HepG2 (cell line): Measurements from ENCODE around the gene DLG4. TPM values are rescaled to one million over a fixed set of nuclear protein-coding genes. Genes with fewer than 3 reads are reported as not detected.

ENCODE experiments used
- CBFB ChIP-seq: sonication (generic); formaldehyde crosslinking; IDR thresholded peaks from 2 replicates; pipeline ENCODE4 v1.4.0; 2020; ENCODE audit warnings: missing genetic modification reagents
- CHD2 ChIP-seq: IDR thresholded peaks from 2 replicates; pipeline ENCODE4 v1.6.1; 2011; ENCODE audit warnings: low read depth, low read length, improper control_type of control experiment
- ETV5 ChIP-seq: IDR thresholded peaks from 2 replicates; pipeline ENCODE4 v1.6.1; 2018; ENCODE audit warnings: missing biosample characterization, missing genetic modification reagents, inconsistent platforms, borderline replicate concordance
- KLF12 ChIP-seq: sonication (generic); formaldehyde crosslinking; IDR thresholded peaks from 2 replicates; pipeline ENCODE4 v1.4.0; 2020; ENCODE audit warnings: missing genetic modification reagents, borderline replicate concordance
- NCOA1 ChIP-seq: sonication (generic); formaldehyde crosslinking; IDR thresholded peaks from 2 replicates; pipeline ENCODE4 v1.9.0; 2021; ENCODE audit warnings: missing genetic modification reagents
- NR2F2 ChIP-seq: IDR thresholded peaks from 2 replicates; pipeline ENCODE4 v1.6.1; 2012; ENCODE audit warnings: low read depth, inconsistent platforms, borderline replicate concordance
- TBP ChIP-seq: sonication (generic); formaldehyde crosslinking; IDR thresholded peaks from 2 replicates; pipeline ENCODE4 v1.5.0; 2020; ENCODE audit warnings: missing genetic modification reagents
- THAP11 ChIP-seq: IDR thresholded peaks from 2 replicates; pipeline ENCODE4 v1.6.1; 2016; ENCODE audit warnings: missing biosample characterization, missing genetic modification reagents
- ZC3H13 ChIP-seq: sonication (generic); formaldehyde crosslinking; IDR thresholded peaks from 2 replicates; pipeline ENCODE4 v1.8.1; 2023; ENCODE audit warnings: mild to moderate bottlenecking, missing genetic modification reagents, moderate library complexity
- ZGPAT ChIP-seq: IDR thresholded peaks from 2 replicates; pipeline ENCODE4 v1.6.1; 2016; ENCODE audit warnings: mild to moderate bottlenecking
- ZNF121 ChIP-seq: sonication (generic); formaldehyde crosslinking; IDR thresholded peaks from 2 replicates; pipeline ENCODE4 v1.5.0; 2020; ENCODE audit warnings: mild to moderate bottlenecking, missing genetic modification reagents
- ZNF280B ChIP-seq: sonication (generic); formaldehyde crosslinking; IDR thresholded peaks from 2 replicates; pipeline ENCODE4 v1.5.0; 2020; ENCODE audit warnings: missing genetic modification reagents, mild to moderate bottlenecking, borderline replicate concordance
- ZNF335 ChIP-seq: sonication (generic); formaldehyde crosslinking; IDR thresholded peaks from 2 replicates; pipeline ENCODE4 v1.4.0; 2020; ENCODE audit warnings: missing genetic modification reagents
- ZNF660 ChIP-seq: sonication (generic); formaldehyde crosslinking; IDR thresholded peaks from 2 replicates; pipeline ENCODE4 v1.5.1; 2020; ENCODE audit warnings: mild to moderate bottlenecking, low read depth, missing genetic modification reagents, borderline replicate concordance
- ZUFSP ChIP-seq: sonication (generic); formaldehyde crosslinking; IDR thresholded peaks from 2 replicates; pipeline ENCODE4 v1.9.0; 2021; ENCODE audit warnings: missing genetic modification reagents, mild to moderate bottlenecking, borderline replicate concordance
- polyA plus RNA-seq, 8 experiments: library from polyadenylated mRNA; depleted of rRNA in 3 of 8; stranded (reverse) in 7 of 8; unstranded in 1 of 8; fragments of >200 nt; fragmentation: Illumina TruSeq in 4 of 8; extraction: Trizol in 4 of 8; gene quantifications; 2 replicates each; pipeline versions ENCODE4 v1.2.1 to v1.2.3, GENCODE V29; 2011 to 2016; ENCODE audit warnings: low read depth in 4 of 8, missing spikeins in 1 of 8, mixed read lengths in 1 of 8; ENCODE audit not compliant: insufficient read depth in 1 of 8
- total RNA-seq, 5 experiments: library from RNA; depleted of rRNA; stranded (reverse); fragments of >200 nt; fragmentation: Illumina TruSeq; extraction: Trizol; gene quantifications; 2 replicates each; pipeline ENCODE4 v1.2.3, GENCODE V29; 2016; ENCODE audit warnings: low read depth in 1 of 5
- TF ChIP-seq, protein P1 (sequence below): sonication (generic); formaldehyde crosslinking; IDR thresholded peaks from 2 replicates; pipeline ENCODE4 v1.4.0; 2020; ENCODE audit warnings: low read depth, mild to moderate bottlenecking, missing genetic modification reagents
- TF ChIP-seq, protein P2 (sequence below): sonication (generic); formaldehyde crosslinking; IDR thresholded peaks from 2 replicates; pipeline ENCODE4 v1.4.0; 2020; ENCODE audit warnings: missing genetic modification reagents, mild to moderate bottlenecking, borderline replicate concordance
- TF ChIP-seq, protein P3 (sequence below): sonication (generic); formaldehyde crosslinking; IDR thresholded peaks from 2 replicates; pipeline ENCODE4 v1.4.0; 2020; ENCODE audit warnings: missing genetic modification reagents

The DLG4 gene
- total and polyA plus RNA-seq, 2 of the 13 experiments (the other 11 are each of a cell fraction or from before 2014, with no cell fraction given): 0.71 to 4.3 TPM

DNA sequence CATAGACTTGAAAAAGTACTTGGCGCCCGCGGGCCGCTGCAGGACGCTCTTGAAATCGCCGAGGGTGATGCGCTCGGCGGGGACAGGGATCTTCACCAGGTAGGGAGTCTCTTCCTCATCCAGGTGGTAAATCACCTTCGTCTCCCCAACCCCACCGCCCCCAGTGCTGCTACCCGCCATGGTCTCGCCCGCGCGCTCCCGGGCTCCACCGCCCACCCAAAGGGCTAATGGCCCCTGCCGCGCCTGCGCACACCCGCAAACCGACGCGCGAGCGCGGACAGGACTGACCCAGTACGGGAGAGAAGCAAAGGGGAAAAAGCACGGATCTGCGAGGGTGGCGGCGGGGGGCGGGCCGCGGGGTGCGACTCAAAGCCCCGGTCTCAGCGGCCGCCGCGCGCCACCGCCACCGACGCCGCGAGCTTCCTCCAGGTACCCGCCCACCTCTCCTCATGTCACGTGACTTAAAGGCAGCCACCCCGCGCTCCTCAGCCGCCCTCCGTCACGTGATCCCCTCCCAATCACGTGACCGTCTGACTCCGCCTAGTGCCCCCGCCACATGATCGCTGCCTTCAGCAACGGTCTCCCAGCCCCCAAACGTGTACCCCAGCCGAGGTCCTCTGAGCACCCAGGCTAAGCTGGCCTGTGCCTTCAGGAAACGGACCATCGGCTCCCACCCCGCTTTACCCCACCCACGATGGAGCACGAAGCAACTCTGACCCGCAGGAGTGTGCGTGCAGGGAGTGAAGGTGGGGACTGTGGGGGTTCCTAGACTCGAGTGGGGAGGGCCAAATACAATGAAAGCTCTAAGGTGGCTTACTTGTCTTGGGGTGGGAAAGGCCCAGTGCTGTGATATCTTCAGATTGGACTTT, 14.7 kb upstream of the DLG4 start, which contains the start of gene DVL2 (continued):
- TF ChIP-seq, protein P1, sequence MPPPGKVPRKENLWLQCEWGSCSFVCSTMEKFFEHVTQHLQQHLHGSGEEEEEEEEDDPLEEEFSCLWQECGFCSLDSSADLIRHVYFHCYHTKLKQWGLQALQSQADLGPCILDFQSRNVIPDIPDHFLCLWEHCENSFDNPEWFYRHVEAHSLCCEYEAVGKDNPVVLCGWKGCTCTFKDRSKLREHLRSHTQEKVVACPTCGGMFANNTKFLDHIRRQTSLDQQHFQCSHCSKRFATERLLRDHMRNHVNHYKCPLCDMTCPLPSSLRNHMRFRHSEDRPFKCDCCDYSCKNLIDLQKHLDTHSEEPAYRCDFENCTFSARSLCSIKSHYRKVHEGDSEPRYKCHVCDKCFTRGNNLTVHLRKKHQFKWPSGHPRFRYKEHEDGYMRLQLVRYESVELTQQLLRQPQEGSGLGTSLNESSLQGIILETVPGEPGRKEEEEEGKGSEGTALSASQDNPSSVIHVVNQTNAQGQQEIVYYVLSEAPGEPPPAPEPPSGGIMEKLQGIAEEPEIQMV: no peak
- TF ChIP-seq ZC3H13 (CRISPR knock-in tag): peak; percentile 100
- TF ChIP-seq ZNF660 (CRISPR knock-in tag): no peak
- TF ChIP-seq THAP11 (CRISPR knock-in tag): peak; percentile 93
- peak; percentile 80; the same call in 1 of the 2 replicates for TF ChIP-seq CBFB (CRISPR knock-in tag)
- TF ChIP-seq ZNF335: no peak; the same call in 1 of the 2 replicates
- TF ChIP-seq CHD2: no peak
- peak; percentile 28; the same call in 1 of the 2 replicates for TF ChIP-seq ETV5 (CRISPR knock-in tag)
- TF ChIP-seq ZUFSP (CRISPR knock-in tag): no peak
- peak; percentile 90 for TF ChIP-seq ZGPAT
- TF ChIP-seq, protein P2, sequence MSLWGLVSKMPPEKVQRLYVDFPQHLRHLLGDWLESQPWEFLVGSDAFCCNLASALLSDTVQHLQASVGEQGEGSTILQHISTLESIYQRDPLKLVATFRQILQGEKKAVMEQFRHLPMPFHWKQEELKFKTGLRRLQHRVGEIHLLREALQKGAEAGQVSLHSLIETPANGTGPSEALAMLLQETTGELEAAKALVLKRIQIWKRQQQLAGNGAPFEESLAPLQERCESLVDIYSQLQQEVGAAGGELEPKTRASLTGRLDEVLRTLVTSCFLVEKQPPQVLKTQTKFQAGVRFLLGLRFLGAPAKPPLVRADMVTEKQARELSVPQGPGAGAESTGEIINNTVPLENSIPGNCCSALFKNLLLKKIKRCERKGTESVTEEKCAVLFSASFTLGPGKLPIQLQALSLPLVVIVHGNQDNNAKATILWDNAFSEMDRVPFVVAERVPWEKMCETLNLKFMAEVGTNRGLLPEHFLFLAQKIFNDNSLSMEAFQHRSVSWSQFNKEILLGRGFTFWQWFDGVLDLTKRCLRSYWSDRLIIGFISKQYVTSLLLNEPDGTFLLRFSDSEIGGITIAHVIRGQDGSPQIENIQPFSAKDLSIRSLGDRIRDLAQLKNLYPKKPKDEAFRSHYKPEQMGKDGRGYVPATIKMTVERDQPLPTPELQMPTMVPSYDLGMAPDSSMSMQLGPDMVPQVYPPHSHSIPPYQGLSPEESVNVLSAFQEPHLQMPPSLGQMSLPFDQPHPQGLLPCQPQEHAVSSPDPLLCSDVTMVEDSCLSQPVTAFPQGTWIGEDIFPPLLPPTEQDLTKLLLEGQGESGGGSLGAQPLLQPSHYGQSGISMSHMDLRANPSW: no peak
- TF ChIP-seq TBP (CRISPR knock-in tag): no peak
- TF ChIP-seq ZNF280B: no peak; the same call in 1 of the 2 replicates
- no peak for TF ChIP-seq NCOA1 (CRISPR knock-in tag)
- no peak; the same call in 1 of the 2 replicates for TF ChIP-seq ZNF121 (CRISPR knock-in tag)
- TF ChIP-seq NR2F2: no peak
- TF ChIP-seq, protein P3, sequence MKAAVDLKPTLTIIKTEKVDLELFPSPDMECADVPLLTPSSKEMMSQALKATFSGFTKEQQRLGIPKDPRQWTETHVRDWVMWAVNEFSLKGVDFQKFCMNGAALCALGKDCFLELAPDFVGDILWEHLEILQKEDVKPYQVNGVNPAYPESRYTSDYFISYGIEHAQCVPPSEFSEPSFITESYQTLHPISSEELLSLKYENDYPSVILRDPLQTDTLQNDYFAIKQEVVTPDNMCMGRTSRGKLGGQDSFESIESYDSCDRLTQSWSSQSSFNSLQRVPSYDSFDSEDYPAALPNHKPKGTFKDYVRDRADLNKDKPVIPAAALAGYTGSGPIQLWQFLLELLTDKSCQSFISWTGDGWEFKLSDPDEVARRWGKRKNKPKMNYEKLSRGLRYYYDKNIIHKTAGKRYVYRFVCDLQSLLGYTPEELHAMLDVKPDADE (CRISPR knock-in tag): peak; percentile 82; the same call in 1 of the 2 replicates
- TF ChIP-seq KLF12 (CRISPR knock-in tag): peak; percentile 86
